SJCRH30 (cell line): Measurements from ENCODE around the gene DNAJB13. TPM values are rescaled to one million over a fixed set of nuclear protein-coding genes. Genes with fewer than 3 reads are reported as not detected.

ENCODE experiments used
- DNase-seq, 2 experiments: peaks; one replicate each; pipeline ENCODE4 v3.0.0-alpha.2; 2015 to 2020
- H3K27ac ChIP-seq: fragments of 250-450 bp; sonication (Bioruptor Pico); 2 replicates; pipeline ENCODE4 v1.5.1; 2020; ENCODE audit warnings: mild to moderate bottlenecking, moderate library complexity
- H3K27me3 ChIP-seq: fragments of 250-450 bp; sonication (Bioruptor Pico); 2 replicates; pipeline ENCODE4 v1.5.1; 2020; ENCODE audit warnings: mild to moderate bottlenecking, moderate library complexity
- H3K36me3 ChIP-seq: fragments of 250-450 bp; sonication (Bioruptor Pico); 2 replicates; pipeline ENCODE4 v1.5.1; 2020; ENCODE audit warnings: mild to moderate bottlenecking, moderate library complexity
- H3K4me1 ChIP-seq: fragments of 250-450 bp; sonication (Bioruptor Pico); 2 replicates; pipeline ENCODE4 v1.5.1; 2020; ENCODE audit warnings: mild to moderate bottlenecking, moderate library complexity
- H3K4me3 ChIP-seq: fragments of 250-450 bp; sonication (Bioruptor Pico); 2 replicates; pipeline ENCODE4 v1.5.1; 2020; ENCODE audit warnings: mild to moderate bottlenecking, moderate library complexity
- H3K9me3 ChIP-seq: fragments of 250-450 bp; sonication (Bioruptor Pico); replicated peaks from 2 replicates; pipeline ENCODE4 v1.5.1; 2020; ENCODE audit warnings: mild to moderate bottlenecking, moderate library complexity
- total RNA-seq: library from RNA; depleted of rRNA; stranded (reverse); fragments of >200 nt; shearing (Covaris generic); gene quantifications from 2 replicates; pipeline ENCODE4 v1.2.3, GENCODE V29; 2014

The DNAJB13 gene
- total RNA-seq, 1 experiment from 2014 or later: not detected

- no peak overlapping the region for H3K27ac ChIP-seq
- H3K4me3 ChIP-seq: no peak overlapping the region
- H3K27me3 ChIP-seq: no peaks in the 10 kb centered on the region
- no peaks in the 10 kb centered on the region for H3K36me3 ChIP-seq
- H3K4me1 ChIP-seq: no peaks in the 10 kb centered on the region; the same call in 1 of the 2 replicates
- no peak for DNase-seq
- H3K9me3 ChIP-seq: no peaks in the 10 kb centered on the region
Observed at GRCh38 chr11:73963861-73964260, 13.0 kb downstream of the DNAJB13 start.

- Histone ChIP-seq H3K9me3 (no peaks in the 10 kb centered on the region), H3K27me3 (no peaks in the 10 kb centered on the region), H3K36me3 (no peaks in the 10 kb centered on the region), H3K4me3 (peak overlapping the region; percentile 17), H3K4me1 (no peaks in the 10 kb centered on the region; the same call in 1 of the 2 replicates), H3K27ac (no peak overlapping the region)
- DNase-seq: peak in 1 of 2 experiments; percentile 41
Observed at GRCh38 chr11:73965076-73965763, 14.4 kb downstream of the DNAJB13 start.

DNA sequence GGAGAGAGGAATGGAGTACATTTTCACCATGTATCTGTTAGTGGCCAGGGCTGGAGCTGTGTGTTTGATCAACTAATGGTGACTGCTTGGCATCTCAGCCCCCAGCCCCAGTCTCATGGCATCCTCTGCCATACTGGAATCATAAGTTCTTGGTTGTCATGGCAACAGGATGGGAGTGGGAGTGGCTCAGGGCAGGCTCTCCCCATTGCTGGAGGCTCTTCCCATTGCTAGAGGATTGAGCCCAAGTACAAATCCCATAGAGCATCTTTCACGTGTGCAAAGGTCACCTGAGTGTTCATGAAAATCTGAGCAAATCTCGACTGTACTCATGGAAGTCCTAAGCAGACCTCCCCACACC is 14.9 kb downstream of the DNAJB13 start:
- H3K36me3 ChIP-seq: no peaks in the 10 kb centered on the region
- no peaks in the 10 kb centered on the region for H3K9me3 ChIP-seq
- H3K27ac ChIP-seq: no peak overlapping the region
- no peak overlapping the region for H3K4me3 ChIP-seq
- H3K4me1 ChIP-seq: no peaks in the 10 kb centered on the region; the same call in 1 of the 2 replicates
- H3K27me3 ChIP-seq: no peaks in the 10 kb centered on the region
- no peak for DNase-seq

GRCh38 chr11:73968356-73968966 is 17.6 kb downstream of the DNAJB13 start:
- Histone ChIP-seq H3K27ac (no peak overlapping the region), H3K27me3 (no peaks in the 10 kb centered on the region), H3K36me3 (no peaks in the 10 kb centered on the region), H3K4me3 (no peak overlapping the region), H3K4me1 (peaks cover 7% of the 10 kb centered on the region), H3K9me3 (no peaks in the 10 kb centered on the region)
- no peak for DNase-seq

DNA sequence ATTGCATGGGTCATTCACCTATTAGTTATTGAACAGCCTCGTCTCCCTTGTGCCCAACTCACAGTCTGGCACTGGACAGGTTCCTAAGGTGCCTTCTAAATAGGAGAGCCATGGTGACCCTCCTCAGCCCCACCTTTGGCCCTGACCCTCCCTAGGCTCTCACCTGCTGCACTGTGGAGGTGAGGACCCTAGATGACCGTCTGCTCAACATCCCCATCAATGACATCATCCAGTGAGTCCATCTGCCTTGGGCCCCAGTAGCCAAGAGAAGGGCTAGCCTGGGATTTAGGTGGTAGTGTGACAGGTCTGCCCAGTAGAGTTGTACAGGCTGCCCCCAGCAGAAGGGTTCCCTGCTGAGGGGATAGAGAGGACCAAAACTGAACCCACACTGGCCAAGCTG is 18.3 kb downstream of the DNAJB13 start:
- peaks cover 4% of the 10 kb centered on the region; the same call in 1 of the 2 replicates for H3K36me3 ChIP-seq
- no peak overlapping the region for H3K4me3 ChIP-seq
- H3K27ac ChIP-seq: no peak overlapping the region
- H3K4me1 ChIP-seq: peaks cover 7% of the 10 kb centered on the region
- DNase-seq: no peak
- no peaks in the 10 kb centered on the region for H3K9me3 ChIP-seq
- no peaks in the 10 kb centered on the region for H3K27me3 ChIP-seq

DNA sequence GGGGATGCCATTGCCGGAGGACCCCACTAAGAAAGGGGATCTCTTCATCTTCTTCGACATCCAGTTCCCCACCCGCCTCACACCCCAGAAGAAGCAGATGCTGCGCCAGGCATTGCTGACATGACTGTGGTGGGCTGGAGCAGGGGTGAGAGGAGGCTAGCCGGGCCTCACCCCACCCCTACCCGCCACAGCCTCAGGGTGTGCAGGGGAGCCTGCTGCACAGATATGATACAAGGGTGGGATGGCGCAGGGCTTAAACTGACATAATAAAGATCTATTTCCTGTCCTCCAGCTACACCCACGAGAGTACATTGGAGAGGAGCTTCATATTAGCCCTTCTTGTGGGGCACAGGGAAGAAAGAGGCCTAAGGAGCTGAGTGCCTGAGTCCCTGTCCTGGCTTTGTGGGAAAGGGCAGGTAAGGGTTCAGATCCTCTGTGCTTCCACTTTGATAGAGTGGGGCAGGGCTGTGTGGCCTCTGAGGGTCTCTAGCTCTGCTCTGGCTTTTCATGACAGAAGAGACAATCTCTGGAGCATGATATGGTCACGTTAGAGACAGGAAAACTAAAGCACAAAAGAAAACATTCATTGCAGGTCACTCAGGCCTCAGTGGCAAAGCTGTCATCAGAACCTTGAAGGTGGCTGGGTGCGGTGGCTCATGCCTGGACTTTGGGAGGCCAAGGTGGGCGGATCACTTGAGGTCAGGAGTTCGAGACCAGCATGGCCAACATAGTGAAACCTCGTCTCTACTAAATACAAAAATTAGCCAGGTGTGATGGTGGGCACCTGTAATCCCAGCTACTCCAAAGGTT is 19.4 kb downstream of the DNAJB13 start:
- H3K36me3 ChIP-seq: peaks cover 4% of the 10 kb centered on the region; the same call in 1 of the 2 replicates
- H3K9me3 ChIP-seq: no peaks in the 10 kb centered on the region
- H3K4me1 ChIP-seq: peaks cover 7% of the 10 kb centered on the region
- no peaks in the 10 kb centered on the region for H3K27me3 ChIP-seq
- no peak for DNase-seq
- no peak overlapping the region for H3K27ac ChIP-seq
- no peak overlapping the region for H3K4me3 ChIP-seq

DNA sequence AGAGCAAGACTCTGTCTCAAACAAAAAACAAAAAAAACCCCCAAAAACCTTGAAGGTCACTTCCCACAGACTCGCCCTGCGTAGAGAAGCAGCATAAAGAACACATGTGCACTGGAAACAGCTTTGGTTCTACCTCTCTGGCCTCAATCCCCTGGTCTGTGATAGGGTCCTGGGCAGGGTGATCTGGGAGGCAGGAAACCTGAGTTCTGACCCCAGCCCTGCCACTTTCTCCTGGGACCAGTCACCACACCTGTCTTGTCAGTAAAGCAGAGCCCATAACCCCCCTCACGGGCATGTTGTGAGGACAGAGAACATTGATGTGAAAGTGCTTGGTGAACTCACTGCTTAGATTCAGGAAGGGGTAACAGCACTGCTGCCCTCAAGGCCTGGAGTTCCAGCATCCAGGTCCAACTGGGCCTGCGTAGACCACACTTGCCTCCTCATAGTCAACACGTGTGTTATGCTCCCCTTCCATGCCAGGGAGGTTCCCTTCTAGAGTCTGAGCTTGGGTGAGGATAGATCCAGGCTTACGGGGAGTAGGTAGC is 20.4 kb downstream of the DNAJB13 start:
- no peaks in the 10 kb centered on the region for H3K9me3 ChIP-seq
- H3K4me1 ChIP-seq: peaks cover 7% of the 10 kb centered on the region; the same call in 1 of the 2 replicates
- peak in 1 of 2 experiments; percentile 53 for DNase-seq
- H3K27ac ChIP-seq: no peak overlapping the region
- H3K36me3 ChIP-seq: peaks cover 13% of the 10 kb centered on the region
- H3K27me3 ChIP-seq: no peaks in the 10 kb centered on the region
- no peak overlapping the region for H3K4me3 ChIP-seq

- no peaks in the 10 kb centered on the region for H3K9me3 ChIP-seq
- no peak overlapping the region for H3K27ac ChIP-seq
- no peaks in the 10 kb centered on the region for H3K27me3 ChIP-seq
- peaks cover 20% of the 10 kb centered on the region for H3K36me3 ChIP-seq
- H3K4me3 ChIP-seq: no peak overlapping the region
- peaks cover 7% of the 10 kb centered on the region; the same call in 1 of the 2 replicates for H3K4me1 ChIP-seq
- no peak for DNase-seq
Observed at GRCh38 chr11:73972187-73972586, 21.4 kb downstream of the DNAJB13 start.

- no peak overlapping the region for H3K4me3 ChIP-seq
- H3K4me1 ChIP-seq: peaks cover 7% of the 10 kb centered on the region; the same call in 1 of the 2 replicates
- peaks cover 27% of the 10 kb centered on the region for H3K36me3 ChIP-seq
- no peaks in the 10 kb centered on the region for H3K27me3 ChIP-seq
- no peak for DNase-seq
- H3K27ac ChIP-seq: no peak overlapping the region
- no peaks in the 10 kb centered on the region for H3K9me3 ChIP-seq
Observed at GRCh38 chr11:73972620-73973449, 22.0 kb downstream of the DNAJB13 start.

DNA sequence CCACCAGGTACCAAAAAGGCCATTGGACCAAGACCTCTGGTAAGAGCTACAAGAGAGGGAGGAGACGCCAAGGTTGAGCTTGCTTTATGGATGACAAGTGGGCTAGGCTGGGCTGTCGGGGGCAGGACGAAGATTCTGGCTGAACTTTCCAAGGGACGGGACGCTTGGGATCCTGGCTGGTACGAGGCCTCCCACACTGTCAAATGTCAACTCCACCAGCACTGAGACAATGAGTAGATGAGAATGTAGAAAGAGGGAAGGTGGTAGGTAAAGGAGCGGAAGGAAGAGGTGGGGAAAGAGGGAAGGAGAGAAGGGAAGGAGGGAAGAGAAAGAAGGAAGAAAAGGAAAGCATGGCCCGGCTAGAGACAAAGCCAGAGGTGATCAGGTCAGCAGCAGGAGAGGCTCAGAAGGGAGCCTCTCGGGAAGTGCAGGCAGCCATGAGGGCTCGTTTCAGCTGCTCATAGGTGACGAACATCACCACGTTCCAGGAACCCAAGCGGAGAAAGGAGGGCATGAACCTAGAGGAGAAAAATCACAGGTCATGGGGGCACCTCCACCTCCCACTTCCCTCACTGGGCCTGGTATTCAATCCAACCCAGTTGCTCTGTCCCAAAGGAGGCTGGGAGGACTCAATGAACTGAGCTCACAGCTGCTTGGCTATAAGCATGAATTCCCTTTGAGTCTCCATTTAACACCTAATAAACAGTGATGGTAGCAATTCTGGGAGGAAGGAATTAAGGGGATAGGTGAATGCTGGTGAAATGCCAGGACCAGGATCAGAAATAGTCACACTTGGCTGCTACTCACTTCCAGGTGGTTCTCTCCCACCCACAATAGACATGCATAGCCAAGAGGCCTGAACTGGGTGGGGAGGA is 24.0 kb downstream of the DNAJB13 start:
- Histone ChIP-seq H3K9me3 (no peaks in the 10 kb centered on the region), H3K27ac (no peak overlapping the region), H3K36me3 (peaks cover 44% of the 10 kb centered on the region), H3K4me3 (no peak overlapping the region), H3K4me1 (peaks cover 7% of the 10 kb centered on the region; the same call in 1 of the 2 replicates), H3K27me3 (no peaks in the 10 kb centered on the region)
- DNase-seq: no peak

DNA sequence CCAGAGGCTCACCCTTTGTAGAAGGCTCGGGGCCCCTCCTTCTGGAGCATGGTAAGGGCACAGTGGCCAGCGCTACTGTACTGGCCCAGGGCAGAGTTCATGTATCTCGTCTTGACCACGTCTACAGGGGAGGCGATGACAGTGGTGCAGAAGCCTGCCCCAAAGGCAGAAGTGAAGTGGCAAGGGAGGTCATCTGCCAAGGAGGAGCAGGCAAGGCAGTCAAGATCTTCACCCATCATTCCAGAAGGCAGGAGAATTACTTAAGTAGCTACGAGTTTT is 24.6 kb downstream of the DNAJB13 start:
- Histone ChIP-seq H3K9me3 (no peaks in the 10 kb centered on the region), H3K4me3 (no peak overlapping the region), H3K4me1 (peaks cover 7% of the 10 kb centered on the region; the same call in 1 of the 2 replicates), H3K36me3 (peaks cover 44% of the 10 kb centered on the region), H3K27ac (no peak overlapping the region), H3K27me3 (no peaks in the 10 kb centered on the region)
- DNase-seq: no peak

GRCh38 chr11:73976451-73977151 is 25.8 kb downstream of the DNAJB13 start:
- no peak for DNase-seq
- no peaks in the 10 kb centered on the region for H3K9me3 ChIP-seq
- H3K36me3 ChIP-seq: peaks cover 49% of the 10 kb centered on the region
- no peaks in the 10 kb centered on the region for H3K27me3 ChIP-seq
- no peak overlapping the region for H3K27ac ChIP-seq
- peaks cover 7% of the 10 kb centered on the region; the same call in 1 of the 2 replicates for H3K4me1 ChIP-seq
- no peak overlapping the region for H3K4me3 ChIP-seq
